Germinal center (tissue), 1 donor: ENCODE data around the gene MED25.
"Not testable (repeated sequence)": the region's sequence is repeated elsewhere in the genome, so short reads cannot be mapped to it uniquely, and the experiment has no call there.

Experiments
- DNase-seq: peaks from one replicate; pipeline ENCODE4 v3.0.0; 2012; ENCODE audit warnings: mixed read lengths, low spot score

MED25 gene

GRCh38 chr19:49816590-49816989, 1.5 kb upstream of the MED25 start:
- DNase-seq = no peak

GRCh38 chr19:49818649-49819370, 721 bp downstream of the MED25 start:
- DNase-seq = no peak

GRCh38 chr19:49819452-49820115, 1.5 kb downstream of the MED25 start:
- not testable (repeated sequence) for DNase-seq

- DNase-seq = no peak
Observed at GRCh38 chr19:49820125-49820524, 2.0 kb downstream of the MED25 start.

- peak; percentile 57 for DNase-seq
Observed at GRCh38 chr19:49823472-49823871, 5.4 kb downstream of the MED25 start.

GRCh38 chr19:49824662-49825061, 6.6 kb downstream of the MED25 start:
- DNase-seq = no peak

- DNase-seq = no peak
Observed at GRCh38 chr19:49827034-49827433, 8.9 kb downstream of the MED25 start.

GRCh38 chr19:49829200-49829599, 11.1 kb downstream of the MED25 start:
- DNase-seq = no peak

GRCh38 chr19:49829721-49830120, 11.6 kb downstream of the MED25 start:
- no peak for DNase-seq

GRCh38 chr19:49830766-49831165, 12.7 kb downstream of the MED25 start:
- no peak for DNase-seq

GRCh38 chr19:49831592-49831991, 13.5 kb downstream of the MED25 start:
- no peak for DNase-seq

GRCh38 chr19:49832556-49832955, 14.5 kb downstream of the MED25 start:
- DNase-seq = no peak

GRCh38 chr19:49833599-49833998, 15.5 kb downstream of the MED25 start:
- no peak for DNase-seq

- no peak for DNase-seq
Observed at GRCh38 chr19:49835562-49835961, 17.5 kb downstream of the MED25 start.

GRCh38 chr19:49836176-49837008, 18.3 kb downstream of the MED25 start:
- no peak for DNase-seq

GRCh38 chr19:49837009-49837310, 18.9 kb downstream of the MED25 start:
- no peak for DNase-seq

- no peak for DNase-seq
Observed at GRCh38 chr19:49837425-49837824, 19.3 kb downstream of the MED25 start.

GRCh38 chr19:49838885-49839588, 20.9 kb downstream of the MED25 start:
- DNase-seq = no peak

- DNase-seq = no peak
Observed at GRCh38 chr19:49839713-49840112, 21.6 kb downstream of the MED25 start.

- no peak for DNase-seq
Observed at GRCh38 chr19:49840321-49840720, 22.2 kb downstream of the MED25 start.

GRCh38 chr19:49840736-49841249, 22.7 kb downstream of the MED25 start:
- DNase-seq = no peak

GRCh38 chr19:49843265-49843664, 25.2 kb downstream of the MED25 start:
- peak; percentile 89 for DNase-seq
